Neutrophil (primary cell): ENCODE measurements around the gene TNIK.

Experiments
- H3K27ac ChIP-seq: fragments of 200-600 bp; sonication (generic); 2 replicates; pipeline ENCODE4 v1.5.1; 2016; ENCODE audit warnings: mild to moderate bottlenecking, moderate library complexity
- H3K27me3 ChIP-seq: fragments of 200-600 bp; sonication (generic); 2 replicates; pipeline ENCODE4 v1.6.0; 2016; ENCODE audit warnings: mild to moderate bottlenecking
- H3K36me3 ChIP-seq: fragments of 200-600 bp; sonication (generic); 2 replicates; pipeline ENCODE4 v1.5.1; 2017
- H3K4me1 ChIP-seq, 2 experiments: fragments of 200-600 bp in 1 of 2; sonication (generic) in 1 of 2; 1 replicate in 1 of 2; 2 replicates in 1 of 2; pipeline versions ENCODE4 v1.5.1 to v1.6.1; 2013 to 2016; ENCODE audit warnings: low read depth in 1 of 2, low read length in 1 of 2, mild to moderate bottlenecking in 1 of 2, moderate library complexity in 1 of 2; ENCODE audit not compliant: control insufficient read depth in 1 of 2, insufficient read depth in 1 of 2
- H3K4me3 ChIP-seq, 2 experiments: fragments of 200-600 bp in 1 of 2; sonication (generic) in 1 of 2; 1 replicate in 1 of 2; 2 replicates in 1 of 2; pipeline ENCODE4 v1.5.1; 2013 to 2016; ENCODE audit warnings: low read depth in 1 of 2, low read length in 1 of 2, mild to moderate bottlenecking in 1 of 2, moderate library complexity in 1 of 2
- H3K9me3 ChIP-seq: fragments of 200-600 bp; sonication (generic); 2 replicates; pipeline ENCODE4 v1.5.1; 2016
- TF ChIP-seq, protein P1 (sequence below): fragments of 200-600 bp; sonication (generic); IDR thresholded peaks from 2 replicates; pipeline ENCODE4 v1.5.1; 2016; ENCODE audit warnings: antibody characterized with exemption

The TNIK gene

DNA sequence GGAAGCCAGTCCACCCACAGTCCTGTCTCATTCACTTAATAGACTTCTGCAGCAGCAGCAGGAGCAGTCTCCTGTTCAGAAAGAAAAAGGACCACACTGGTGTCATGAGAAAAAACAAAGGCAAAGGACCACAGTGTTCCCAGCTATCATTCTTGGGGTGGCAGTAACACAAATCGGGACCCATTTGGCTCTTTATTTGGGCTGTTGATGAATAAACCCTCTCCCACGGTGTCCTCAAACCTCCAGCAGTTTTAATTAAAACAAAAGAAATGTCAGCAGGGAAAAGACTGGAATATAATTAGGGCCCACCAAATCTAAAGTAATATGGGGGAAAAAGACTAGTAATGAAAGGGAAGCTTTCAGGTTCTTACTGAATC, 223.2 kb downstream of the TNIK start:
- H3K27me3 ChIP-seq, result no peaks in the 10 kb centered on the region
- TF ChIP-seq, protein P1, sequence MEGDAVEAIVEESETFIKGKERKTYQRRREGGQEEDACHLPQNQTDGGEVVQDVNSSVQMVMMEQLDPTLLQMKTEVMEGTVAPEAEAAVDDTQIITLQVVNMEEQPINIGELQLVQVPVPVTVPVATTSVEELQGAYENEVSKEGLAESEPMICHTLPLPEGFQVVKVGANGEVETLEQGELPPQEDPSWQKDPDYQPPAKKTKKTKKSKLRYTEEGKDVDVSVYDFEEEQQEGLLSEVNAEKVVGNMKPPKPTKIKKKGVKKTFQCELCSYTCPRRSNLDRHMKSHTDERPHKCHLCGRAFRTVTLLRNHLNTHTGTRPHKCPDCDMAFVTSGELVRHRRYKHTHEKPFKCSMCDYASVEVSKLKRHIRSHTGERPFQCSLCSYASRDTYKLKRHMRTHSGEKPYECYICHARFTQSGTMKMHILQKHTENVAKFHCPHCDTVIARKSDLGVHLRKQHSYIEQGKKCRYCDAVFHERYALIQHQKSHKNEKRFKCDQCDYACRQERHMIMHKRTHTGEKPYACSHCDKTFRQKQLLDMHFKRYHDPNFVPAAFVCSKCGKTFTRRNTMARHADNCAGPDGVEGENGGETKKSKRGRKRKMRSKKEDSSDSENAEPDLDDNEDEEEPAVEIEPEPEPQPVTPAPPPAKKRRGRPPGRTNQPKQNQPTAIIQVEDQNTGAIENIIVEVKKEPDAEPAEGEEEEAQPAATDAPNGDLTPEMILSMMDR, result no peak
- H3K27ac ChIP-seq, result no peak overlapping the region
- no peaks in the 10 kb centered on the region for H3K36me3 ChIP-seq
- H3K4me3 ChIP-seq, result no peak overlapping the region
- H3K4me1 ChIP-seq, result no peaks in the 10 kb centered on the region
- H3K9me3 ChIP-seq, result no peaks in the 10 kb centered on the region

DNA sequence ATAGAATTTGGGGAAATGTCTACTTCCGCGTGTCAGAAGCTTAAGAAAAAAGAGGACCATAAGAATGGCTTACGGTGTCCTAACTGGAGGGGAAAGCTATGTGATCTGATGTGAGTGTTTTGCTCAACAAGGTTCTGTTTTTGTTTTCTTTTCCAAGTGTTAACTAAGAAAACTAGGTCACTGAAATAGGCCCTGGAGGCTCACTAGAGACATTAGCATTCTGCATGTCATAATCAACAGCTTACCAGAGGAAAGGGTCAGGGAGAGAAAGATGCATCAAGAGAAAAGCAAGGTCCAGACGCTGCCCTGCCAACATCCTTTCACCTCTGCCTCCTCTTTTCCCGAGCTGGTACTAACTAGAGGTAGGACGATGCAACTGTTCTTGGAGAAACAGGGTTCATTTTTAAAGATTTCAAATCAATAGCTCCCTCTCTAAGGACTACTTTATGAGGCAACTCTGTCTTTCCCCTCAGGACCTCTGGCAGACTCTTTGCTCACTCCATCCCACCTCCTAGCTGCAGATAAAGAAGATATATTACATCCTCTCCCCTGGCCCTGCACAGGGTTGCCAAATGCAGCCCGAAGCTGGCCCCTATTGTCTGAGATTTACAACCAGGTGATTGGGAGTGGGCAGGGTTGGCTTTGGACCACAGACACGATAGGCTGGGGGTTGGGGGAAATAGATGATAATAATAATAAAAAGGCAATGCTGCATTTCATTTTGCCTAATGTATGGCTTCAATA, 223.8 kb downstream of the TNIK start:
- Histone ChIP-seq H3K4me1 (no peaks in the 10 kb centered on the region), H3K36me3 (no peaks in the 10 kb centered on the region), H3K27me3 (no peaks in the 10 kb centered on the region), H3K27ac (no peak overlapping the region), H3K9me3 (no peaks in the 10 kb centered on the region), H3K4me3 (no peak overlapping the region)
- TF ChIP-seq, protein P1, result no peak

DNA sequence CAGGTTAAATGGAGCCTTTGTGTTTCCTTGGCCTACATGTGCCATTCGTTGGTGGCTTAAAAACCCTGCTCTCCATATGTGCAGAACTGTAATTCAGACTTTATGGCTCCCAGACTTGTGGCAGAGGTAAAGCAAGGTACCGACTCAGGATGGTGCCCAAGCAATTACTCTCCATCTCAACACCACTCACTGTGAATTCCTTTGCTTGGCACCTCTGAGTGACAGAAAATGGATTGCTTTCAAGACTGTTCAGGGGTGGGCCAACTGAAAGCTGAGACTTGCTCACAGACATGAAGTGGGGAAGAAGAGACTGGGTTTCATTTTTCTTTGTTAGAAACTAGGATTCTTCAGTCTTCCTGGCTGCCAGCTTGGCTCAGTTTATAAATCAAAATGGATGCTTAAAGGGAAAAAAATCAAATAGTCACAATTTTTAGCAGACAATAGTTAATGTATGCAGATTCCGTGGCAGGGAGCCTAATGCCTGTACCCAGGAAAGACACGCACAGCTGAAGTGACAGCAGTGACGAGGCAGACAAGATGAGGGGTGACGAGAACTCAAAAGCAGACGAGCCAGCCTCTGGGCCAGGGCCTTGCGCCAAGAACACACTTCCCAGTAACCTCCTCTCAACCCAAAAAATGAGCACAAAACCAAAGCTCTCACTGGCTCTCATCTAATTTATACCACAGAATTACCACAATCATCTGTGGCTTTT, 225.8 kb downstream of the TNIK start:
- TF ChIP-seq, protein P1, result no peak
- no peak overlapping the region for H3K27ac ChIP-seq
- H3K27me3 ChIP-seq, result no peaks in the 10 kb centered on the region
- H3K36me3 ChIP-seq, result no peaks in the 10 kb centered on the region
- H3K9me3 ChIP-seq, result no peaks in the 10 kb centered on the region
- H3K4me3 ChIP-seq, result no peak overlapping the region
- H3K4me1 ChIP-seq, result no peaks in the 10 kb centered on the region

DNA sequence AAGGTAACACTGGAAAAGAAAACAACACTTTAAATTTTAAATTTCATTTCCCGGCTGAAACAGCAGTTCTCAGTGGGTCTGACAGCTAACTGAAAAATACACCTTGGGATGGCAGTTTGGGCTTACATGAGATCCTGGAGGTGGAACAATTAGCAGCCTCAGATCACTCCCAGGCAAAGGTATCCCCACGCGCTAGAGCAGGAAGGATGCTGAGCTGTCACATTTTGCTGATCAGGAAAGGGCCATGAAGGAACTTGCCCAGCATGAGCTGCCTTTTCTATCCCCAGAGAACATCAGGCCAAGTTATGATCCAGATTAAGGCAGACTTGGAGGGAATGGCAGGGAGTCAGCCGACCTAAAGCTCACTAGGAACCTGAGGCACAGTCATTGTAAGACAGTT, 228.8 kb downstream of the TNIK start:
- Histone ChIP-seq H3K36me3 (no peaks in the 10 kb centered on the region), H3K4me3 (no peak overlapping the region), H3K27me3 (no peaks in the 10 kb centered on the region), H3K4me1 (no peaks in the 10 kb centered on the region), H3K9me3 (no peaks in the 10 kb centered on the region), H3K27ac (no peak overlapping the region)
- TF ChIP-seq, protein P1, result no peak

DNA sequence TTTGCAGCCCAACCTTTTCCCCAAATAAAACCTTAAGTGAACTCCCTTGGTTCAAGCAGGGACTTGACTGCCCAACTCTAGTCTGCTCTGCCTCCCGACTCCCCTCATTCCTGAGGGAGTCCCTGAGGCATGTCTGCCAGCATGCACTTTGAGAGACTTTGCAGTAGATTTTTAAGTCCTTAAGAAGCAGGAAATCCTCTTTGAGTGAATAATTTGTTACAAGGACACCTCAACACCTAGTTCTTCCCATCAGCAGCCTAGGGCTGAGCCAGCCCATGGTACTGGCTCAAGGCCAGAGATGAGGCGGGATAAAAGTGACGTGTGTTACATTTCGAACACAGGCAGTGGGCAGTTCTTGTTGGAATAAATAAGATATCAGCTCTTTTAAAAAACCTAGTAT, 229.3 kb downstream of the TNIK start:
- no peaks in the 10 kb centered on the region for H3K36me3 ChIP-seq
- no peaks in the 10 kb centered on the region for H3K9me3 ChIP-seq
- TF ChIP-seq, protein P1, result no peak
- H3K27me3 ChIP-seq, result no peaks in the 10 kb centered on the region
- H3K4me1 ChIP-seq, result no peaks in the 10 kb centered on the region
- no peak overlapping the region for H3K4me3 ChIP-seq
- H3K27ac ChIP-seq, result no peak overlapping the region
